IMR-90 (cell line): ENCODE results near the gene TMEM143. TPM values are rescaled to one million over a fixed set of nuclear protein-coding genes. Genes with fewer than 3 reads are reported as not detected.

ENCODE experiments used
- ATAC-seq: fragments of 200-7000 bp; cut with Tn5 transposase; 2 replicates; pipeline ENCODE4 v1.9.1; 2020; ENCODE audit warnings: low read depth, mild to moderate bottlenecking, moderate library complexity
- BruUV-seq: library from RNA; stranded (reverse); fragments of 400-500 nt; replicated peaks from 2 replicates; lab custom pipeline; 2021; lab: Mats Ljungman, UMichigan
- CTCF ChIA-PET: fragments of 300-600 bp; formaldehyde crosslinking; extraction: SDS; loops from one replicate; lab custom pipeline; 2021; ENCODE audit warnings: antibody characterized with exemption; lab: Yijun Ruan, JAX
- POLR2A ChIA-PET: fragments of 300-600 bp; sonication (Branson Sonifier 250); formaldehyde crosslinking; loops from one replicate; lab custom pipeline; 2022; ENCODE audit warnings: antibody characterized with exemption; ENCODE audit not compliant: unreplicated experiment; lab: Charles Lee
- DNase-seq: peaks from one replicate; pipeline ENCODE4 v3.0.0; 2013
- H2AFZ ChIP-seq: replicated peaks from 2 replicates; pipeline ENCODE3; 2013; ENCODE audit warnings: low read length, mild to moderate bottlenecking; ENCODE audit not compliant: poor library complexity
- H2AK5ac ChIP-seq: 2 replicates; pipeline ENCODE4 v1.6.1; 2013; ENCODE audit warnings: low read depth, low read length, inconsistent platforms
- H2AK9ac ChIP-seq: replicated peaks from 2 replicates; pipeline ENCODE3; 2013; ENCODE audit warnings: mild to moderate bottlenecking, low read depth, low read length, moderate library complexity; ENCODE audit not compliant: poor library complexity
- H2BK120ac ChIP-seq: 2 replicates; pipeline ENCODE4 v1.6.1; 2013; ENCODE audit warnings: low read depth, low read length, inconsistent platforms
- H2BK15ac ChIP-seq: 3 replicates; pipeline ENCODE4 v1.6.1; 2013; ENCODE audit warnings: low read depth, low read length, inconsistent platforms
- H2BK20ac ChIP-seq: 2 replicates; pipeline ENCODE4 v1.6.1; 2013; ENCODE audit warnings: low read depth, mild to moderate bottlenecking, inconsistent platforms, low read length, moderate library complexity
- H2BK5ac ChIP-seq: 2 replicates; pipeline ENCODE4 v1.6.1; 2013; ENCODE audit warnings: mild to moderate bottlenecking, low read depth, low read length, inconsistent platforms; ENCODE audit not compliant: poor library complexity, severe bottlenecking
- H3K14ac ChIP-seq: replicated peaks from 2 replicates; pipeline ENCODE4 v1.6.1; 2013; ENCODE audit warnings: low read depth, low read length, inconsistent platforms
- H3K18ac ChIP-seq: 2 replicates; pipeline ENCODE4 v1.6.1; 2013; ENCODE audit warnings: low read depth, low read length, control low read depth
- H3K23ac ChIP-seq: 2 replicates; pipeline ENCODE4 v1.6.1; 2013; ENCODE audit warnings: low read depth, low read length, inconsistent platforms
- H3K27ac ChIP-seq: 2 replicates; pipeline ENCODE4 v1.5.1; 2013; ENCODE audit warnings: mild to moderate bottlenecking, control low read depth, low read length; ENCODE audit not compliant: insufficient read depth
- H3K27me3 ChIP-seq: 2 replicates; pipeline ENCODE4 v1.6.1; 2013; ENCODE audit warnings: low read length; ENCODE audit not compliant: control insufficient read depth, insufficient read depth
- H3K36me3 ChIP-seq: 2 replicates; pipeline ENCODE4 v1.6.1; 2013; ENCODE audit warnings: low read length, mixed read lengths; ENCODE audit not compliant: control insufficient read depth, insufficient read depth
- H3K4ac ChIP-seq: 2 replicates; pipeline ENCODE4 v1.6.1; 2013; ENCODE audit warnings: low read depth, low read length, inconsistent platforms
- H3K4me1 ChIP-seq: 2 replicates; pipeline ENCODE4 v1.6.1; 2013; ENCODE audit warnings: low read length, mixed read lengths; ENCODE audit not compliant: control insufficient read depth, insufficient read depth
- H3K4me2 ChIP-seq: 2 replicates; pipeline ENCODE4 v1.6.1; 2013; ENCODE audit warnings: low read depth, mild to moderate bottlenecking, control low read depth, low read length, moderate library complexity
- H3K4me3 ChIP-seq: 2 replicates; pipeline ENCODE4 v1.5.1; 2013; ENCODE audit warnings: low read depth, mild to moderate bottlenecking, control low read depth, low read length, moderate library complexity; ENCODE audit not compliant: insufficient read depth
- H3K56ac ChIP-seq: 2 replicates; pipeline ENCODE4 v1.6.1; 2013; ENCODE audit warnings: low read length, inconsistent platforms; ENCODE audit not compliant: insufficient read depth; ENCODE audit errors: extremely low read depth
- H3K79me1 ChIP-seq, 2 experiments: 2 replicates each; pipeline ENCODE4 v1.6.1; 2013; ENCODE audit warnings: low read length in 2 of 2, inconsistent platforms in 1 of 2, low read depth in 1 of 2
- H3K9ac ChIP-seq: 2 replicates; pipeline ENCODE4 v1.6.1; 2013; ENCODE audit warnings: low read depth, low read length, control low read depth
- H3K9me1 ChIP-seq: 2 replicates; pipeline ENCODE4 v1.6.1; 2013; ENCODE audit warnings: low read length, inconsistent platforms; ENCODE audit not compliant: insufficient read depth
- H3K9me3 ChIP-seq: 2 replicates; pipeline ENCODE4 v1.6.1; 2013; ENCODE audit warnings: low read length; ENCODE audit not compliant: control insufficient read depth, insufficient read depth
- H4K20me1 ChIP-seq: 2 replicates; pipeline ENCODE4 v1.6.1; 2013; ENCODE audit warnings: low read length, inconsistent platforms; ENCODE audit not compliant: insufficient read depth
- H4K5ac ChIP-seq: 2 replicates; pipeline ENCODE4 v1.6.1; 2013; ENCODE audit warnings: mild to moderate bottlenecking, low read depth, low read length, control low read depth
- H4K8ac ChIP-seq, 2 experiments: 2 replicates each; pipeline ENCODE4 v1.6.1; 2013; ENCODE audit warnings: low read depth in 2 of 2, low read length in 2 of 2, control low read depth in 1 of 2, inconsistent platforms in 1 of 2
- H4K91ac ChIP-seq: 2 replicates; pipeline ENCODE4 v1.6.1; 2013; ENCODE audit warnings: low read depth, low read length, inconsistent platforms; ENCODE audit not compliant: insufficient read depth
- CTCF ChIP-seq: conservative IDR thresholded peaks from 2 replicates; pipeline ENCODE4 v1.5.1; 2012; ENCODE audit warnings: mild to moderate bottlenecking, low read depth, low read length, improper control_type of control experiment
- MAFK ChIP-seq: IDR thresholded peaks from 2 replicates; pipeline ENCODE4 v1.6.1; 2012; ENCODE audit warnings: low read depth, low read length, improper control_type of control experiment
- MAZ ChIP-seq: IDR thresholded peaks from 2 replicates; pipeline ENCODE4 v1.6.1; 2012; ENCODE audit warnings: low read depth, mild to moderate bottlenecking, low read length, improper control_type of control experiment, moderate library complexity, borderline replicate concordance
- MXI1 ChIP-seq: IDR thresholded peaks from 2 replicates; pipeline ENCODE4 v1.6.1; 2012; ENCODE audit warnings: low read depth, mild to moderate bottlenecking, low read length, moderate library complexity, borderline replicate concordance
- RAD21 ChIP-seq: IDR thresholded peaks from 2 replicates; pipeline ENCODE4 v1.6.1; 2012; ENCODE audit warnings: low read length, improper control_type of control experiment
- SMC3 ChIP-seq: fragments of 150-350 bp; IDR thresholded peaks from 2 replicates; pipeline ENCODE4 v1.6.1; 2016; ENCODE audit warnings: low read depth, mild to moderate bottlenecking, antibody characterized with exemption, low read length, moderate library complexity
- WGBS, 2 experiments: methylation state at CpG; one replicate each; pipeline versions ENCODE4 v1.1.5 to v1.1.7; 2013; ENCODE audit warnings: missing lambda C conversion rate in 2 of 2; ENCODE audit not compliant: insufficient read length in 1 of 2; ENCODE audit errors: extremely low coverage in 2 of 2; 5-methylcytosine and 5-hydroxymethylcytosine counted together
- dilution Hi-C: fragments of 300-500 bp; cut with HindIII; formaldehyde crosslinking; loops from one replicate; pipeline ENCODE4 v1.14.3; 2018; ENCODE audit warnings: low sequenced_read_pairs; ENCODE audit not compliant: unreplicated experiment
- in situ Hi-C: fragments of 300-500 bp; cut with MboI; formaldehyde crosslinking; loops from 3 replicates; pipeline ENCODE4 v1.14.3; 2019; ENCODE audit warnings: low sequenced_read_pairs, inconsistent platforms, mixed read lengths
- intact Hi-C: fragments of 100-400 bp; cut with micrococcal nuclease; formaldehyde crosslinking; loops from 2 replicates; pipeline ENCODE4 v1.10.0; 2022
- polyA plus RNA-seq, 3 experiments: library from polyadenylated mRNA; depleted of rRNA; stranded (reverse); fragments of >200 nt; gene quantifications; 2 replicates each; pipeline ENCODE4 v1.2.3, GENCODE V29; 2012; ENCODE audit warnings: low replicate concordance in 1 of 3
- total RNA-seq: library from RNA; depleted of rRNA; stranded (reverse); fragments of >200 nt; gene quantifications from 2 replicates; pipeline ENCODE4 v1.2.3, GENCODE V29; 2012

TMEM143 gene
- total and polyA plus RNA-seq, 2 of the 4 experiments (the other 2 are of a cell fraction) = 1.3 to 7.6 TPM

DNA sequence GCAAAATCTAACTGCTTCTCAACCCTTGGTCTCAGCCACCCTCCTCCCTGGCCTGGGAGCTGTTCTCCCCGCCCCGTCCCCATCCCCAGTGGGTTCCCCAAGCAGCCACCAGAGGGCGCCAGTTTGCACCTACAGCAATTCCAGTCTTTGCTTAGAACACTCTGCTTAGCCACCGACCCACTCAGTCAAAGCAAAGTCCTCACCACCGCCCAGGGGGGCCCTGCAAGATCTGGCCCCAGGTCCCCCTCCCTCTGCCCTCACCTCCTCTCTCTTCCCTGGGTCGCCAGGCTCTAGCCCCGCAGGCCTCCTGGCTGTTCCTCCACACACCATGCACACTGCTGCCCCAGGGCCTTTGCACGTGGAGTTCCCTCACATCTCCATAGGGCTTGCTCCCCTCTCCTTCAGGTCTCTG is 12.4 kb downstream of the TMEM143 start:
- no peak overlapping the region for H3K9ac ChIP-seq
- H2AK9ac ChIP-seq = no peak overlapping the region
- no peak overlapping the region for H3K23ac ChIP-seq
- in situ Hi-C loops = no loop called here
- no peak overlapping the region for H2BK15ac ChIP-seq
- peak; percentile 26 for DNase-seq
- no peak overlapping the region for H3K4ac ChIP-seq
- H2BK20ac ChIP-seq = no peak overlapping the region
- intact Hi-C loops = no loop called here
- peak; percentile 84 for ATAC-seq
- peaks cover 10% of the 10 kb centered on the region; the same call in 1 of the 2 replicates for H3K9me1 ChIP-seq
- H3K4me1 ChIP-seq = no peaks in the 10 kb centered on the region
- no peak overlapping the region for H2AK5ac ChIP-seq
- H3K79me1 ChIP-seq = no peaks in the 10 kb centered on the region
- no peak overlapping the region for H3K56ac ChIP-seq
- H3K4me2 ChIP-seq = no peak overlapping the region
- H3K27ac ChIP-seq = no peak overlapping the region
- no peak overlapping the region for H2BK5ac ChIP-seq
- POLR2A ChIA-PET = no interaction called here
- H3K27me3 ChIP-seq = no peaks in the 10 kb centered on the region
- H3K4me3 ChIP-seq = no peak overlapping the region
- H3K36me3 ChIP-seq = no peaks in the 10 kb centered on the region
- H4K91ac ChIP-seq = no peak overlapping the region
- H3K9me3 ChIP-seq = no peaks in the 10 kb centered on the region
- BruUV-seq = no TSS peak
- H2BK120ac ChIP-seq = no peak overlapping the region
- no peaks in the 10 kb centered on the region for H4K20me1 ChIP-seq
- peak overlapping the region; percentile 47 for H2AFZ ChIP-seq
- H4K5ac ChIP-seq = no peak overlapping the region
- no peak overlapping the region for H3K18ac ChIP-seq
- H3K14ac ChIP-seq = no peak overlapping the region
- CTCF ChIA-PET = interaction anchor here (0.5 kb wide), 1 partner anchor 29 kb away, joined by 3 read pairs; a partner anchor contains a TSS
- no peak overlapping the region for H4K8ac ChIP-seq
- dilution Hi-C loops = no loop called here
- WGBS, 2 experiments = 38% methylated on average over 4 of the region's 8 CpGs; no CpG with 5 or more reads in 1 of the 2 experiments
- TF ChIP-seq RAD21 = peak; percentile 51
- TF ChIP-seq MAZ = peak; percentile 47; the same call in 1 of the 2 replicates
- peak; percentile 57 for TF ChIP-seq SMC3
- no peak for TF ChIP-seq MXI1
- no peak for TF ChIP-seq MAFK
- TF ChIP-seq CTCF = peak; percentile 59
